ENCODE data around the gene TRMT13.

GRCh38 chr1:100177295-100178041 is 44.5 kb downstream of the TRMT13 start:
- TF ChIP-seq POLR2A (IDR thresholded peaks at IDR 0.05) (no peak), CTCF (IDR thresholded peaks at IDR 0.05) (no peak)

All from body of pancreas (tissue), 4 donors.